ENCODE data around the gene MKNK1.
"Not testable (repeated sequence)": the region's sequence is repeated elsewhere in the genome, so short reads cannot be mapped to it uniquely, and the experiment has no call there.

The MKNK1 gene

GRCh38 chr1:46603858-46604549, at the start of gene MKNK1:
Gene MKNK1, minus strand, starts transcription at chr1:46604268. Its CDS starts 20,941 bp downstream, at chr1:46583327.
- DNase-seq (ENCODE audit: low spot score) (peak; percentile 87), FAIRE-seq (peak; percentile 84)

- no peak for FAIRE-seq
- no peak for DNase-seq (ENCODE audit: low spot score)
These were observed 49.4 kb upstream of the MKNK1 start for GRCh38 chr1:46653405-46653958.

- DNase-seq (ENCODE audit: low spot score): no peak
- no peak for FAIRE-seq
These were observed 48.4 kb upstream of the MKNK1 start for GRCh38 chr1:46652321-46653100.

- FAIRE-seq; DNase-seq (ENCODE audit: low spot score): not testable (repeated sequence)
These were observed 47.1 kb upstream of the MKNK1 start for GRCh38 chr1:46651152-46651551.

- no peak for FAIRE-seq
- no peak for DNase-seq (ENCODE audit: low spot score)
These were observed 46.4 kb upstream of the MKNK1 start for GRCh38 chr1:46650491-46650890.

- no peak for DNase-seq (ENCODE audit: low spot score)
These were observed 45.7 kb upstream of the MKNK1 start for GRCh38 chr1:46649764-46650163.

GRCh38 chr1:46647611-46648010, 43.5 kb upstream of the MKNK1 start:
- no peak for FAIRE-seq
- DNase-seq (ENCODE audit: low spot score): no peak

More at GRCh38 chr1:46649764-46650163, 45.7 kb upstream of the MKNK1 start:
- no peak for FAIRE-seq

- DNase-seq (ENCODE audit: low spot score) (no peak), FAIRE-seq (no peak)
These were observed 42.8 kb upstream of the MKNK1 start for GRCh38 chr1:46646844-46647243.

- FAIRE-seq: no peak
- no peak for DNase-seq (ENCODE audit: low spot score)
These were observed 42.3 kb upstream of the MKNK1 start for GRCh38 chr1:46646331-46646730.

GRCh38 chr1:46645815-46646214, 41.7 kb upstream of the MKNK1 start:
- FAIRE-seq (no peak), DNase-seq (ENCODE audit: low spot score) (no peak)

GRCh38 chr1:46643368-46643775, 39.3 kb upstream of the MKNK1 start:
- DNase-seq (ENCODE audit: low spot score): peak; percentile 72
- peak; percentile 82 for FAIRE-seq

- no peak for DNase-seq (ENCODE audit: low spot score)
- FAIRE-seq: no peak
These were observed 38.1 kb upstream of the MKNK1 start for GRCh38 chr1:46642115-46642680.

GRCh38 chr1:46639547-46639946, 35.5 kb upstream of the MKNK1 start:
- no peak for FAIRE-seq
- no peak for DNase-seq (ENCODE audit: low spot score)

- FAIRE-seq (no peak), DNase-seq (ENCODE audit: low spot score) (no peak)
These were observed 34.9 kb upstream of the MKNK1 start for GRCh38 chr1:46638921-46639320.

- FAIRE-seq: no peak
These were observed 33.5 kb upstream of the MKNK1 start for GRCh38 chr1:46637444-46638083.

GRCh38 chr1:46635205-46635604, 31.1 kb upstream of the MKNK1 start:
- no peak for FAIRE-seq

More at GRCh38 chr1:46637444-46638083, 33.5 kb upstream of the MKNK1 start:
- DNase-seq (ENCODE audit: low spot score): no peak

GRCh38 chr1:46630719-46631118, 26.7 kb upstream of the MKNK1 start:
- FAIRE-seq: no peak
- DNase-seq (ENCODE audit: low spot score): no peak

More at GRCh38 chr1:46635205-46635604, 31.1 kb upstream of the MKNK1 start:
- DNase-seq (ENCODE audit: low spot score): no peak

- DNase-seq (ENCODE audit: low spot score): no peak
- no peak for FAIRE-seq
These were observed 19.9 kb upstream of the MKNK1 start for GRCh38 chr1:46623743-46624644.

GRCh38 chr1:46622344-46622743, 18.3 kb upstream of the MKNK1 start:
- DNase-seq (ENCODE audit: low spot score) (no peak), FAIRE-seq (no peak)

- DNase-seq (ENCODE audit: low spot score) (no peak), FAIRE-seq (no peak)
These were observed 17.9 kb upstream of the MKNK1 start for GRCh38 chr1:46621930-46622329.

All from RCC 7860 (cell line).